HG03159 (cell line): ENCODE results near the gene SLC17A6.

Experiments used
- ATAC-seq: cut with Tn5 transposase; IDR thresholded peaks from one replicate; pipeline ENCODE4 v1.9.1; 2021; ENCODE audit warnings: mild to moderate bottlenecking, moderate library complexity; ENCODE audit not compliant: unreplicated experiment

The SLC17A6 gene

DNA sequence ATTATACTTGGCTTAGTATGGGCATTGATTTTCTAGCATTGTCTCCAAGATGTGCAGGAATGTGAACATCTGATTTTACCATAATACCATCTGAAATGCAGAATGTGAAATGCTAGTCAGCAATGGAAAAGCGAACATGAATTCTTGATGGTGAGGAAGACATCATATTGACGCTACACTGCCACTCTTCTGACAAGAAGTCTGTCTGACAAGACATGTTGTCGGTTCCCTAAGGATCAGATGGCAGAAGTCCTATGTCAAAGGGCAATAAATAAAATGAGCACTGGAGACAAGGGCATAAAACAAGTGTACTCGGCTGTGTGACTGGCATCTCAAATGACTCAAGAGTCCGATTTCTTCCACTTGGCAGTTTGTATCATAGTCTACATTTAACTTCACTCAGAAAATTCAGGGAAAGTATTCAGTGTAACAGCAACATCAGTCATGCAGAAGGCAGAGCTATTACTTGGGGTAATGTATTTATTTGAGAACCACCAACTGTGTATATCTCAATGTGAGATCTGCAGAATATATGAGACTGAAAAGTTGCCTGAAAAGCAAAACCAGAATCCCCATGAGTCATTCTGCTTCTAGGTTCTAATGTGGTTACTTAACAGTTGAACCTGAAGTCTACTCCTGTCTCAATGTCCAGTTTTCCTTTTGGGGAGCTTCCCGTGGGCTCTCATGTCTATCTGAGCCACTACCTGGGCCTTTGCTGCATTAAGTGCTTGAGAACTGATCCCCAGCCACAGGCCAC is 51.5 kb downstream of the SLC17A6 start:
- no peak for ATAC-seq

DNA sequence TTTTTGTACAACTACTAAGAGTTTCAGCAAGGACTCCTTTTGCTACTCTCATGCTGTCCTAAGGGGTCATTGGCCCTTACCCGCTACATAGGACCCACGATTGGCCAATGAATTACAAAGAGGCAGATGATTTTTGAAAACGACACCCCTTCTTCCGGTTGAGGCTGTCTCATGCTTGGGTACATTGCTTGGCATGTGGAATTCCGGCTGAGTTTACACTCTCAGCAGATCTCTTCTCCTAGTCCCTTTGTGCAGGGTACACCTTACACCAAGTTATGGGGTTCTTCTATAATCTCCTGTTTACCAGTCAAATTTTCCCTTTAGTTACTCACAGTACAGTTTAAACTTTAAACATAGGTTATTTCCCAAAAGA is 52.1 kb downstream of the SLC17A6 start:
- ATAC-seq = no peak

- no peak for ATAC-seq
Measured at GRCh38 chr11:22392561-22392960, 54.4 kb downstream of the SLC17A6 start.

- ATAC-seq = no peak
Measured at GRCh38 chr11:22405377-22405776, 67.2 kb downstream of the SLC17A6 start.

DNA sequence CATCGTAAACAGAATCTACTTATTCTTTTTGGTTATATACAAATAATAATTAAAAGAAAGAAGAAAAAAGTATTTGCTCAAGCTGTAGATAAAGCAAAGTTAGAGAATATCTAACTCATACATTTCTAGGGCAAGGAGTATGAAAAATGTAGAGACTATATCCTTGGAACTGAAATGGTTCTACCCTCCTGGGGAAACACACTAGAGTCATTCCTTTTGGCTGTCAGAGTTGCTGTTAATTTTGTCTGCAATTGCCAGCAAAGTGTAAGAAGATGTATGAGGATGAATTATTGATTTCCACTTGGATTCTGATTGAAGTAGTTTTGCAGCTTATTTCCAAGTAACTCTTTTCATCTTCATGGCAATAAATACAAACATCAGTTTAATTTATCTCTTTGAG is 69.1 kb downstream of the SLC17A6 start:
- ATAC-seq = no peak

- ATAC-seq = no peak
Measured at GRCh38 chr11:22407921-22408320, 69.7 kb downstream of the SLC17A6 start.

- ATAC-seq = no peak
Measured at GRCh38 chr11:22415476-22415875, 77.3 kb downstream of the SLC17A6 start.

DNA sequence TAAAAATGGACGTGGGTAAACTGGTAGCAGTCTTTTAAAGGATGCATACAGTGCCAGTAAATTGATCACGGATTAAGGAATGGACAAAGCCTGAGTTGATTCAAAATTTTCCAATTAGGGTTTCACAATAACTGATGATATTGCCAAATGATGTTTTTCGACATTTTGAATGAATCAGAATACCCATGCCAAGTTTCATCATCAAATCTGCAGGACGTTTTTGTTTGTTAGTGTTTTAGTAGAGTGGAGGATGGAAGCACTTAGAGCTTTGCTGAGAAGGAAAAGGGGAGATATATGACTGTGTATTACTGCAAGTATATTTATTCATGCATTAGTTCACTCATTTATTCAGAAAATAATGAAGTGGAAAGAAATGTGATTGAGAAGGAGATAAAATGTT is 78.3 kb downstream of the SLC17A6 start:
- no peak for ATAC-seq

- ATAC-seq = no peak
Measured at GRCh38 chr11:22426915-22427314, 88.7 kb downstream of the SLC17A6 start.
